Right atrium auricular region (tissue), 2 donors: Measurements from ENCODE around the gene SOX1. TPM values are rescaled to one million over a fixed set of nuclear protein-coding genes. Genes with fewer than 3 reads are reported as not detected.

Experiments used
- DNase-seq: peaks from one replicate; pipeline ENCODE4 v3.0.0-alpha.2; 2019; ENCODE audit warnings: low spot score
- H3K27ac ChIP-seq, 2 donors: fragments of 200-600 bp; sonication (generic); 1 replicate in 1 of 2; 2 replicates in 1 of 2; pipeline ENCODE4 v1.5.1; 2016 to 2019
- H3K27me3 ChIP-seq, 2 donors: fragments of 200-600 bp; sonication (generic); one replicate each; pipeline versions ENCODE4 v1.5.1 to v1.6.0; 2017 to 2019
- H3K36me3 ChIP-seq: fragments of 200-600 bp; sonication (generic); one replicate; pipeline ENCODE4 v1.5.1; 2016
- H3K4me1 ChIP-seq, 2 donors: fragments of 200-600 bp; sonication (generic); one replicate each; pipeline versions ENCODE4 v1.5.1 to v1.6.0; 2017 to 2019
- H3K4me3 ChIP-seq, 2 donors: fragments of 200-600 bp; sonication (generic); 1 replicate in 1 of 2; 2 replicates in 1 of 2; pipeline ENCODE4 v1.5.1; 2017 to 2019; ENCODE audit warnings: mild to moderate bottlenecking in 1 of 2, moderate library complexity in 1 of 2
- H3K9me3 ChIP-seq, 2 donors: fragments of 200-600 bp; sonication (generic); one replicate each; pipeline ENCODE4 v1.5.1; 2019
- CTCF ChIP-seq, 2 donors: fragments of 200-600 bp; sonication (generic); IDR thresholded peaks; one replicate each; pipeline ENCODE4 v1.5.1; 2019; ENCODE audit warnings: antibody characterized with exemption in 2 of 2
- total RNA-seq, 2 donors: library from RNA; depleted of rRNA; stranded (reverse); fragments of >200 nt; gene quantifications; one replicate each; pipeline ENCODE4 v1.1.0, GENCODE V29; 2016

Gene SOX1
- total RNA-seq, 2 donors from 2014 or later = not detected

DNA sequence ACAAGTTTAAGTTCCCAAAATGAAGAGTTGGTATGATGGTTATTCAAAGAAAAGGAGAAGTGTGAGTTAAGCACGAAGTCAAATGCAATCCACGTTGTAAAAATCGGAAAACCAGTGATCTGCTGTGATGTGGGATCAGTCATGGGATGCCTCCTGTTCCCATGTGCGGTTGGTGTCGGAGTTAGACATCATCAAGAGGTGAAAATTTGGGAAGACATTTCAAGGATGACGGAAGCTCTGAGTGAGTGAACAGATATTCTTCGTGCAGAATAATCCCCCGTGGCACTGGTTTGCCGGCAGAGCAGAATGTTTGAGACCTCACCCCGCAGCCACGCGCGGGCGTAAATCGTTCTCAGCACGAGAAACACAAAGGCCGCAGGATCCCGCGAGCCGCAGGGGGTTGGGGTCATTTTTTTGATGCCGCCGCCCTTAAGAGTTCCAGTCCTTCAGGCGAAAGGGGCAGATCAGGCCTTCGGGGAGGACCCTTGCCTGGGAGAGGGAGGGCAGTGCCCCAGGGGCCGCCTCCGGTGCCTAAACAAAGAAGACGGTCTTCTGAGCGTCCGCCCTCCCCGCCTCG is 13.7 kb upstream of the SOX1 start:
- TF ChIP-seq CTCF (IDR thresholded peaks at IDR 0.05) = no peak
- H3K27me3 ChIP-seq = peaks cover 33 to 49% of the 10 kb centered on the region in 2 donors
- no peaks in the 10 kb centered on the region for H3K9me3 ChIP-seq
- no peaks in the 10 kb centered on the region for H3K36me3 ChIP-seq
- no peak overlapping the region for H3K4me3 ChIP-seq
- H3K27ac ChIP-seq = no peak overlapping the region
- no peak for DNase-seq
- peaks cover 0 to 45% of the 10 kb centered on the region in 2 donors for H3K4me1 ChIP-seq

- H3K36me3 ChIP-seq = no peaks in the 10 kb centered on the region
- H3K27me3 ChIP-seq = peaks cover 38 to 54% of the 10 kb centered on the region in 2 donors
- DNase-seq = no peak
- no peak overlapping the region for H3K27ac ChIP-seq
- peaks cover 0 to 45% of the 10 kb centered on the region in 2 donors for H3K4me1 ChIP-seq
- TF ChIP-seq CTCF (IDR thresholded peaks at IDR 0.05) = no peak
- no peak overlapping the region for H3K4me3 ChIP-seq
- no peaks in the 10 kb centered on the region for H3K9me3 ChIP-seq
Measured at GRCh38 chr13:112053744-112054615, 13.0 kb upstream of the SOX1 start.

DNA sequence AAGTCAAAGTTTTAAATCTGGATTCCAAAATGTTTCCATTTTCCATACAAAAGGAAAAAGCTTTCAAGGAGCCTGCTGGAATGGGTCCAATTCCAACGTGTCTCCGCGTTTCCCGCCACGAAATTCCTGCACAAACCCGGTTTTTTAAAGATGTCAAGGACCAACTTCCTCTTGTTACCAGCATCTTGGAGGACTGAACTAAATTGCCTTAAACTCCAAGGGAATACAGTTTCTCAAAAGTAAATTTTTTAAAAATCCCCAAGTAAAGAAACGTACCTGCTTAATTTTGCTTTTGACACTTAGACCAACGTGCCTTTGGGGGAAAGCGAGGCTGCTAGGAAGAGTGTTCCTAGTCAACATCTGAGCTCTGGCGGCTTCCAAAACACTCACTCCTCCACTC is 12.3 kb upstream of the SOX1 start:
- DNase-seq = no peak
- no peaks in the 10 kb centered on the region for H3K36me3 ChIP-seq
- H3K4me3 ChIP-seq = no peak overlapping the region
- H3K27ac ChIP-seq = no peak overlapping the region
- no peak for TF ChIP-seq CTCF (IDR thresholded peaks at IDR 0.05)
- H3K9me3 ChIP-seq = no peaks in the 10 kb centered on the region
- peaks cover 0 to 45% of the 10 kb centered on the region in 2 donors for H3K4me1 ChIP-seq
- H3K27me3 ChIP-seq = peaks cover 38 to 56% of the 10 kb centered on the region in 2 donors

DNA sequence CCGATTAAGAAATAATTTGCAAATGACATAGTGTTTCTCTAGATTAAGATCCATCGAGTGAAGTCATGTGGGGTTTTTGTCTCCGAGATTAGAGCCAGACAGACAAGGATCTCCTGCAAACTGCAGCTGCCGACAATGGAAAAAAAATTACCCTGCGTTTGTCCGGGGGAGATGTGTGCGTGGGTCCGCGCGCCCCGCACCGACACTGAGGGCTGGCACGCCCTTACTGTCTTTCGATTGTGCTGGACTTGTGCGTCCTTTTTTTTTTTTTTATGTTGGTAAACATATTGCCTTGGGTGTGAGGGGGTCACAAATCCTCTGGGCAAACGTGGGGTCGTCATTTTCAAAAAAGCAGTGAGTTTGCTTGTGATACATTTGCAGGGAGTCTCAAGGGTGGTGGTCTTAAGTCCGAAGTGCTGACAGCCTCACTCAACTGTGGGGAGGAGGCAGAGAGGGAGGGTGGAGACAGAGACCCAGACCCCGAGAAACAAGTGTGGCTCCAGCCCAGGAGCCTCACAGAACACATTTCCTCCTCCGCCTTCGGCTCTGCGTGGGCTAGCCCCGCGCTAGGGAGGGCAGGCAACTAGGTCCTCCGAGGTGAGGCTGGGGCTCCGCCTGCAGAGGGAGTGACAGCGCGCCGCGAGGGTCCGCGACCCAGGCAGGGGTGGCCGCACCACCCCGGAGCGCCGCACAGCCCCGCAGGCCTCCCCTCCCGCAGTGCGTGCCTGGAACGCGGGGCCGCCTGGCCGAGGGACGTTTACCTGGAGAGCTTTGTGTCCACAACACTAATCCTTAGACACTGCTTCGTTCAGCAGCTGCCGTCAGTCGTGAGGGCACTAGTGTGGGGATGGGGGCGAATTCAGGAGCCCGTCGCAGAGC is 11.7 kb upstream of the SOX1 start:
- H3K27me3 ChIP-seq = peaks cover 42 to 63% of the 10 kb centered on the region in 2 donors

More for the DNA sequence above, 11.7 kb upstream of the SOX1 start:
- H3K4me1 ChIP-seq = peaks cover 0 to 45% of the 10 kb centered on the region in 2 donors
- no peak overlapping the region for H3K4me3 ChIP-seq
- H3K9me3 ChIP-seq = no peaks in the 10 kb centered on the region
- no peak overlapping the region for H3K27ac ChIP-seq
- no peak for TF ChIP-seq CTCF (IDR thresholded peaks at IDR 0.05)
- H3K36me3 ChIP-seq = no peaks in the 10 kb centered on the region
- no peak for DNase-seq
